Naive B cell (primary cell): Measurements from ENCODE around the gene OR11H12. TPM values are rescaled to one million over a fixed set of nuclear protein-coding genes. Genes with fewer than 3 reads are reported as not detected.
"Not testable (repeated sequence)": the region's sequence is repeated elsewhere in the genome, so short reads cannot be mapped to it uniquely, and the experiment has no call there.

Source experiments
- ATAC-seq, 2 donors: fragments of 150-1000 bp; cut with Tn5 transposase; 2 replicates each; pipeline ENCODE4 v1.10.0; 2021; ENCODE audit warnings: low read depth in 2 of 2, mild to moderate bottlenecking in 2 of 2, moderate library complexity in 2 of 2
- DNase-seq: peaks from one replicate; pipeline ENCODE4 v3.0.0; 2022
- H3K27ac Mint-ChIP-seq, 6 donors: one replicate each; pipeline ENCODE4 v1.8.0; 2020 to 2022; ENCODE audit warnings: mild to moderate bottlenecking in 6 of 6, mixed read lengths in 6 of 6, moderate library complexity in 5 of 6, inconsistent platforms in 2 of 6
- H3K27me3 Mint-ChIP-seq, 3 donors: one replicate each; pipeline ENCODE4 v1.8.0; 2021 to 2022; ENCODE audit warnings: mixed read lengths in 3 of 3, mild to moderate bottlenecking in 1 of 3
- H3K36me3 Mint-ChIP-seq, 2 donors: one replicate each; pipeline ENCODE4 v1.8.0; 2020 to 2022; ENCODE audit warnings: mixed read lengths in 2 of 2, inconsistent platforms in 1 of 2, mild to moderate bottlenecking in 1 of 2
- H3K4me1 Mint-ChIP-seq, 3 donors: one replicate each; pipeline ENCODE4 v1.8.0; 2020 to 2022; ENCODE audit warnings: mixed read lengths in 3 of 3, inconsistent platforms in 1 of 3, mild to moderate bottlenecking in 1 of 3, moderate library complexity in 1 of 3
- H3K4me3 Mint-ChIP-seq, 8 donors: one replicate each; pipeline ENCODE4 v1.8.0; 2020 to 2022; ENCODE audit warnings: mild to moderate bottlenecking in 8 of 8, mixed read lengths in 8 of 8, moderate library complexity in 8 of 8, inconsistent platforms in 2 of 8
- H3K9me3 Mint-ChIP-seq, 7 donors: one replicate each; pipeline ENCODE4 v1.8.0; 2020 to 2022; ENCODE audit warnings: mixed read lengths in 7 of 7, mild to moderate bottlenecking in 5 of 7, inconsistent platforms in 2 of 7, moderate library complexity in 1 of 7
- polyA plus RNA-seq, 6 donors: library from polyadenylated mRNA; unstranded; fragments of 300-500 nt; fragmentation: Illumina TruSeq; gene quantifications; one replicate each; pipeline ENCODE4 v1.2.3, GENCODE V29; 2021; ENCODE audit warnings: low read depth in 6 of 6

Gene OR11H12, protein sequence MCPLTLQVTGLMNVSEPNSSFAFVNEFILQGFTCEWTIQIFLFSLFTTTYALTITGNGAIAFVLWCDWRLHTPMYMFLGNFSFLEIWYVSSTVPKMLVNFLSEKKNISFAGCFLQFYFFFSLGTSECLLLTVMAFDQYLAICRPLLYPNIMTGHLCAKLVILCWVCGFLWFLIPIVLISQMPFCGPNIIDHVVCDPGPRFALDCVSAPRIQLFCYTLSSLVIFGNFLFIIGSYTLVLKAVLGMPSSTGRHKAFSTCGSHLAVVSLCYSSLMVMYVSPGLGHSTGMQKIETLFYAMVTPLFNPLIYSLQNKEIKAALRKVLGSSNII
- not detected for polyA plus RNA-seq

DNA sequence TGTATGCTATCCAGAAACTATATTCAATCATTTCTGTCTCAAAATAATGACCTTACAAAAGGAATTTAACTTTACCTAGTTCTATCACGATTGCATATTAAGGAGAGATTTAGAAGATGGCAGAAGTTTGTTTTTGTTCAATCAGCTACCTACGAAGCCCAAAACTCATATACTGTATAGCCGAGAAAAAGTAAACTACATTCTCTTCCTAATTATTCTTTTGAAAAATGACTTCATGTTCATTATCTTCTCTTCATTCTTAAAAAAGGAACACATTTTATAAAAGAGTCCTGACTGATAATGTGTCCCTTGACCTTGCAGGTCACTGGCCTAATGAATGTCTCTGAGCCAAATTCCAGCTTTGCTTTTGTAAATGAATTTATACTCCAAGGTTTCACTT is at the start of gene OR11H12:
OR11H12 (plus strand) TSS at position 301 of the 400 bp plus-strand sequence; CDS start at position 301, 0 bp downstream.
- H3K4me3 Mint-ChIP-seq, ATAC-seq, DNase-seq, H3K27ac Mint-ChIP-seq, H3K36me3 Mint-ChIP-seq, H3K9me3 Mint-ChIP-seq, H3K4me1 Mint-ChIP-seq, H3K27me3 Mint-ChIP-seq: not testable (repeated sequence)

DNA sequence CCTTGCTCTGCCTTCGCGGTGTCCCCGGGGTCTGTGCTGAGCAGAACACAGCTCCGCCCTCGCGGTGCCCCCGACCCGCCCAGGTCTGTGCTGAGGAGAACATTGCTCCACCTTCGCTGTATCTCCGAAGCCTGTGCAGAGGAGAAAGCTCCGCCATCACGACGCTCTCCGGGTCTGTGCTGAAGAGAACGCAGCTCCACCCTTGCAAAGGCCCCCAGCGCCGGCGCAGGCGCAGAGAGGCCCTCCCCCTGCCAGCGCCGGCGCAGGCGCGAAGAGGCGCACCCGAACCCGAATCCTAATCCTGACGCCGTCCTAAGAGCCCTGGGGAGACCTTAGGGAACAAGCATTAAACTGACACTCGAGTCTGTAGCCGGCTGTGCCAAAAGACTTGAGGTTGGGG is 18.0 kb upstream of the OR11H12 start:
- H3K4me1 Mint-ChIP-seq, H3K27ac Mint-ChIP-seq: not testable (repeated sequence)

DNA sequence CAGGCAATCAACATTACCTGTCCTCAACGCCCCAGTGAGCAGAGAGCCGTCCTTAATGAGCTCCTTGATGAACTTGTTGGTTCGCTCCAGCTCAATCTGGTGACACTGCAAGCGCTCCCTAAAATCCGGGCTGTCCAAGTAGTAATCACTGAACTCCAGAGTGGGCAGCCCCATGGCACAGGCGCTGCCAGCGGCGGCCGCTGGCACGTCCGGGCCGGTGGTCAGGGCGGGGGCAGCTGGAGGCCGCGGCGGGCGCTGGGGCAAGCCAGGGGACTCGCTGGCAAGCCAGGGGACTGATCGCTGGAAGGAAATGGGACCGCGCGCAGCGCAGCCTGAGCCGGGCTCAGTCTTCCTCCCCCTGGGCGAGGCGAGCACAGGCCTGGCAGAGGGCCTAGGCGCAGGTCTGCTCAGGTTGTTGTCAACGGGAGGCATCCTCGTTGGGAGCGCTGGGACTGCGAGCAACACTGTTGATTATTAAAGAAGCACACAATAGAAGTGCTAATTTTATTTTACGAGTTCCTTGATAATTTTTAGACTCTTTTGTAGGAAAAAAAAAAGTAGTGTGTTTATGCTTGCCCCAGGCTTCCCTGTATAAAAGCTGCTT is 25.8 kb downstream of the OR11H12 start:
- not testable (repeated sequence) for H3K27ac Mint-ChIP-seq, ATAC-seq, H3K4me3 Mint-ChIP-seq, DNase-seq, H3K9me3 Mint-ChIP-seq, H3K36me3 Mint-ChIP-seq, H3K4me1 Mint-ChIP-seq, H3K27me3 Mint-ChIP-seq

More for the DNA sequence above, 18.0 kb upstream of the OR11H12 start:
- not testable (repeated sequence) for ATAC-seq, DNase-seq, H3K36me3 Mint-ChIP-seq, H3K9me3 Mint-ChIP-seq, H3K27me3 Mint-ChIP-seq, H3K4me3 Mint-ChIP-seq

DNA sequence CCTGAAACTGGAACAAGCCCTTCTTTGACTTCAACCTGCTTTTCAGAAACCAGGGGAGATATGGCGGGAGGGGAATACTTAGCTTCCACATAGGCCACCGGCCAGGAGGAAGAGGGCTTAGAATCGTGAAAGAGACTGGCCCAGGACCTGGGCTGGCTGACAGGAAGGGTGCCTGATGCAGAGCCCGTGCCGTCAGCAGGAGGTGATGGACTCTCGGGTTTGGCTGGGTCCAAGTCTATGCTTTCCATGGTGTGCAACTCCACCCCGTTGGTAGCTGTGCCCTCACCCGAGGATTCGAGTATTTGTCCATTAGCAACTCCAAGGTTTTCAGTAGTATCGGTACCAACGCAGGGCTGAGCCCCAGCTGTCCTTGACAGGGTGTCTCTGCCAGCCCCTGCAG is 35.1 kb downstream of the OR11H12 start:
- ATAC-seq, H3K4me1 Mint-ChIP-seq, H3K27ac Mint-ChIP-seq, H3K27me3 Mint-ChIP-seq, DNase-seq, H3K36me3 Mint-ChIP-seq, H3K4me3 Mint-ChIP-seq, H3K9me3 Mint-ChIP-seq: not testable (repeated sequence)

DNA sequence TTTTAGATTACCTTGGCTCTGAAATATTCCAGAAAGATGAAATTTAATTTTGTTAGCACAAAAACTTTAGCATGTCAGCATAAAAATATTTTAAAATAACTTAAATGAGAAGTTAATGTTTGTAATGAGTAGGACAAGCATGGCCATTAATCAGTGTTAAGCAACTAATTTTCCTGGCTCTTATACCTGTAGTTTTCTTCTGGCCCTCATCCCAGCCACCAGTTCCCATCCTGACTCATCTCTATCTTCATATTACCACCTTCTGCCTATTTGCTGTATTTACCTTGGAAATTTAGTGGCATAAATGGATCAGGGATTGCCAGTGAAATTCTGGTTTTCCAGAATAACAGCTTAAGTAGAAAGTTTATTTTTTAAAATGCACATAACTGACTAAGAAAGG is 37.1 kb downstream of the OR11H12 start:
- H3K27me3 Mint-ChIP-seq, H3K36me3 Mint-ChIP-seq, H3K27ac Mint-ChIP-seq, DNase-seq, ATAC-seq, H3K9me3 Mint-ChIP-seq, H3K4me1 Mint-ChIP-seq, H3K4me3 Mint-ChIP-seq: not testable (repeated sequence)

DNA sequence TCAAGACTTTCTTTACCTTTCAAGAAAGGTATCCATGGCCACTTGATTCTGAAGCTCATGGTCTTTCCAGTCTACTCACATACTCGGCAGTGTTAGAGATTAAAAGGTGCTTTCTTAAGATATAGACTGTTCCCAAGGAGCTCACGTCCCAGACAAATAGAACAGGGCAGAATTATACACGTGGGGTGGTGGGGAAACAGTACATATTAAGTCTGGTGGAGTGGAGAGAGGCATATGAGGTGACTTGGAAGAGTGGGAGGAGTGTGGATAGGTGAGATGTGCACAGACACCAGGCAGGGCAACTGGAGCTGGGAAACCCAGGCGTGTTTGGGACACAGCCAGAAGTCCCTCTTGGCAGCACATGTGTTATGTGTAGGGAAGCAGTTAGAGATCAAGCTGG is 37.9 kb downstream of the OR11H12 start:
- DNase-seq, H3K4me3 Mint-ChIP-seq, H3K36me3 Mint-ChIP-seq, H3K4me1 Mint-ChIP-seq, H3K27me3 Mint-ChIP-seq, H3K9me3 Mint-ChIP-seq, H3K27ac Mint-ChIP-seq, ATAC-seq: not testable (repeated sequence)

DNA sequence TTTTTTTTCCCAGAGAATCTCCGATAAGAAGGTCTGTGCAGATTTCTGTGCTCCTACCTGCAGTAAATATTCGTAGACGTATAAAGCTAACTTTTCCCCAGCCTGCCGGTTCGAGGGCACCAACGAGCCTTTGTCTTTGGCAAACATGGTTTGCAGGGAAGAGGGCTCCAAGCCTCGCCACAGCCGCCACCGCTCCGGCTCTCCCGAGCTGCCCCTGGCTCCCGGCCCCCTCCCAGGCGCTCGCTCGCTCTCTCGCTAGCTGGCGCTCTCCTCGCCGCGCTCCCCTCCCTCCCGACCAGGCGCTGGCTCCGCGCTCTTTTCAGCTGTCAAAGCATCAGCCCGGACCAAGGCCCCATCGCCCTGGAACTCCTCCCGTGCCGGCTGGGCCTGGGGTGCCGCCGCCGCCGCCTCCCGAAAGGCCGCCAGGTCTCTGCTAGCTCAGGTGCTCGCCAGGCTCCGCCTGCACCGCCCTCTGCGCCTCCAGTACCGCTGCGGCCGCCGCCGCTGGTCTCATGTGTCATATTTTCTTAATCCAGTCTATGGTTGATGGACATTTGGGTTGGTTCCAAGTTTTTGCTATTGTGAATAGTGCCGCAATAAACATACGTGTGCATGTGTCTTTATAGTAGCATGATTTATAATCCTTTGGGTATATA is 45.3 kb downstream of the OR11H12 start:
- ATAC-seq, H3K36me3 Mint-ChIP-seq, DNase-seq, H3K27me3 Mint-ChIP-seq, H3K4me1 Mint-ChIP-seq, H3K4me3 Mint-ChIP-seq, H3K9me3 Mint-ChIP-seq, H3K27ac Mint-ChIP-seq: not testable (repeated sequence)
